RWPE1 (cell line): ENCODE results near the gene LUZP4.

Experiments
- CTCF ChIA-PET: fragments of 350-600 bp; sonication (Branson Sonifier 250); formaldehyde crosslinking; extraction: SDS; loops from one replicate; lab custom pipeline; 2021; lab: Yijun Ruan, JAX
- POLR2A ChIA-PET: fragments of 400-600 bp; formaldehyde crosslinking; extraction: SDS; loops from one replicate; lab custom pipeline; 2020; ENCODE audit warnings: antibody characterized with exemption; ENCODE audit not compliant: low non-redundant PET; lab: Yijun Ruan, JAX
- DNase-seq: peaks from one replicate; pipeline ENCODE4 v3.0.0; 2012; ENCODE audit warnings: low spot score
- H3K27ac ChIP-seq: fragments of 450-650 bp; 2 replicates; pipeline ENCODE4 v1.5.1; 2017
- TF ChIP-seq, protein P1 (sequence below): fragments of 450-650 bp; conservative IDR thresholded peaks from 2 replicates; pipeline ENCODE4 v1.5.1; 2017; ENCODE audit warnings: low read depth, mild to moderate bottlenecking

The LUZP4 gene

DNA sequence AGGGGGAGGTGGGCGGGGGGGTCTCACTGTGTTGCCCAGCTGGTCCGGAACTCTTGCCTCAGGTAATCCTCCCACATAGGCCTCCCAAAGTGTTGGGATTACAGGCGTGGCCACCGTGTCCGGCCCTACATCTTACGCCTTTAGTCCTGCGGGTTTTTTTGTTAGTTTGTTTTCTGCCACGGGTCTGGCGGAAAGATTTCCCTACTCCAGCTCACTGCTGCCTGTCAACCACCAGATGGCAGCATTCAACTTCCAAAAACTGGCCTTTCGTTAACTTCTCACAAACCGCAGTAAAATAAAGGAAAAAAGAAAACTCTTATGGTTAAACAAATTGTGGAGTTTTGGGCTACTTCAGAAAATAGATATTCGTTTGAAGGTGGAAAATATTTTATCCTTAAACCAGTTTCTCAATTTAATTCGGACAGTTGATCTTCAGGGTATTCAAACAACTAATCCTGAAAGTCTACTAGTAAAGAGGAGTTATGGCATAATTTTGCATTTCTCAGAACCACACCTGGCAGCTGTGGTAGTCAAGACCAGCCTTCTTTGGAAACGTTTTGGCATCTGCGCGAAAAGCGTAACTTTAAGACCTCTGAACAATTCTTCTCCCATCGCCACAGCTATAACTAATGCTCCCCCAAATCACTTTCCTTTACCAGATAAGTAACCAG is 41.1 kb downstream of the LUZP4 start:
- ChIA-PET CTCF (interaction anchor here (0.6 to 2.1 kb wide), 4 partner anchors 306 to 350 kb away, joined by 3 to 9 read pairs (median 4); no protein-coding TSS in a partner anchor), POLR2A (no interaction called here)
- H3K27ac ChIP-seq, result no peak overlapping the region
- DNase-seq, result peak; percentile 42
- TF ChIP-seq, protein P1, sequence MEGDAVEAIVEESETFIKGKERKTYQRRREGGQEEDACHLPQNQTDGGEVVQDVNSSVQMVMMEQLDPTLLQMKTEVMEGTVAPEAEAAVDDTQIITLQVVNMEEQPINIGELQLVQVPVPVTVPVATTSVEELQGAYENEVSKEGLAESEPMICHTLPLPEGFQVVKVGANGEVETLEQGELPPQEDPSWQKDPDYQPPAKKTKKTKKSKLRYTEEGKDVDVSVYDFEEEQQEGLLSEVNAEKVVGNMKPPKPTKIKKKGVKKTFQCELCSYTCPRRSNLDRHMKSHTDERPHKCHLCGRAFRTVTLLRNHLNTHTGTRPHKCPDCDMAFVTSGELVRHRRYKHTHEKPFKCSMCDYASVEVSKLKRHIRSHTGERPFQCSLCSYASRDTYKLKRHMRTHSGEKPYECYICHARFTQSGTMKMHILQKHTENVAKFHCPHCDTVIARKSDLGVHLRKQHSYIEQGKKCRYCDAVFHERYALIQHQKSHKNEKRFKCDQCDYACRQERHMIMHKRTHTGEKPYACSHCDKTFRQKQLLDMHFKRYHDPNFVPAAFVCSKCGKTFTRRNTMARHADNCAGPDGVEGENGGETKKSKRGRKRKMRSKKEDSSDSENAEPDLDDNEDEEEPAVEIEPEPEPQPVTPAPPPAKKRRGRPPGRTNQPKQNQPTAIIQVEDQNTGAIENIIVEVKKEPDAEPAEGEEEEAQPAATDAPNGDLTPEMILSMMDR, result peak; percentile 57

DNA sequence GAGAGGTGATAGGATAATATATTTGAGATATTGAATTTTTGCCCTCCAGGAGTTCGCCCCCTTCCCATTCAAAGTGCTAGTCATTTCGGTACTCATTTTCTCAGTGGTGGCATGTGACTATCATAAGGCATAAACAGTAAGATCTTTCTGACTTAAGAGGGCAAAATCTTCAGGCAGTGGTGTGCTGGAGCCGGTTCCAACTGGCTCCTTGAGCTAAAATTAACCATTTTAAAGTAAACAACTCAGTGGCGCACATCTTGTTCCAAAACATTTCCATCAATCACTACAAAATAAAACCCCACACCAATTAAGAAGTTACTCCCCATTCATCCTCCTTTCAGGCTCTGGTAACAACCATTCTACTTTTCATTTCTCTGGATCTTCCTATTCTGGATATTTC is 43.3 kb downstream of the LUZP4 start:
- POLR2A ChIA-PET, result no interaction called here
- CTCF ChIA-PET, result no interaction called here
- DNase-seq, result no peak
- no peak overlapping the region for H3K27ac ChIP-seq
- TF ChIP-seq, protein P1, result no peak

DNA sequence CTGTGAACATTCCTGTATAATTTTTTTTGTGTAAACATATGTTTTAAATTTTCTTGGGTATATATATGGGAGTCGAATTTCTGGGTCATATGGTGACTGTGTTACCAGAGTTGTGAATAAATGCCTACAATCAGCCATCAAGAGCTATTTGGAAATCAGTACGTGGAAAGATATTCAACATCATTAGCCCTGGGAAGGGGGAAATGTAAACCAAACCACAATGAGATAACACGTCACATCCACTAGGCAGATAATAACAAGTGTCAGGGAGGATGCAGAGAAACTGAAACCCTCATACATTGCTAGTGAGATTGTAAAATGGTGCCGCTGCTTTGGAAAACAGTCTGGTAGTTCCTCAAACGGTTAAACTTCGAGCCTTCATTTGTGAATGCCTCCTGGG is 43.9 kb downstream of the LUZP4 start:
- ChIA-PET POLR2A (no interaction called here), CTCF (no interaction called here)
- H3K27ac ChIP-seq, result no peak overlapping the region
- no peak for DNase-seq
- TF ChIP-seq, protein P1, result no peak

DNA sequence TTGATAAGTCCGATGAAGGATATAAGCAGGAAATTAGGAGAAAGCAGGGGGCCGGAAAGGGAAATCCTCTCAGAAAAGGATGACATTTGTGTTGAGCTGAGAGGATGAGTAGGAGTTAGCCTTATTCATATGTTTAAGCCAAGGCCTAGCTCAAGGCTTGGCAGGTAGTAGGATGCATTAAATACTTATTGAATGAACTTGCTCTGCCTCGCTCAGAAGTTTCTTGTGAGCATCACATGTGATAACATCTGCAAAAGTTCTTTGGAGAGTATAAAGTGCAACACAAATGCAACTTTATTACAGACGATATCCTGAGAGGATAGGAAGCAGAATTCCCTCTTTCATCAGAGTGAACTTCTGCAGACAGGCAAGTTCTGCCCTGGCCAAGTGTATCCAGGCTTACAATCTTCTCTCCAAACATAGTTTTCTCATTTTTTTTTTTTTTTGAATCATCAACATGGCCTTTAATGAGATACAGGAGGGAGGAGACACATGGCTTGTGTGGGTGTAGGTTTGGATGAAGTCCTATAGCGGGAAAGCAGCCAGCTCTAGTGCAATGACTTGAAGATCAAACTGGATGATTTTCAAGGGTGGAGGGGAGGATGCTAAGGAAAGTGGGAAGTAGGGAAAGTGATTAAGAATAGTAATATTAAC is 48.1 kb downstream of the LUZP4 start:
- no peak for DNase-seq
- POLR2A ChIA-PET, result no interaction called here
- CTCF ChIA-PET, result no interaction called here

DNA sequence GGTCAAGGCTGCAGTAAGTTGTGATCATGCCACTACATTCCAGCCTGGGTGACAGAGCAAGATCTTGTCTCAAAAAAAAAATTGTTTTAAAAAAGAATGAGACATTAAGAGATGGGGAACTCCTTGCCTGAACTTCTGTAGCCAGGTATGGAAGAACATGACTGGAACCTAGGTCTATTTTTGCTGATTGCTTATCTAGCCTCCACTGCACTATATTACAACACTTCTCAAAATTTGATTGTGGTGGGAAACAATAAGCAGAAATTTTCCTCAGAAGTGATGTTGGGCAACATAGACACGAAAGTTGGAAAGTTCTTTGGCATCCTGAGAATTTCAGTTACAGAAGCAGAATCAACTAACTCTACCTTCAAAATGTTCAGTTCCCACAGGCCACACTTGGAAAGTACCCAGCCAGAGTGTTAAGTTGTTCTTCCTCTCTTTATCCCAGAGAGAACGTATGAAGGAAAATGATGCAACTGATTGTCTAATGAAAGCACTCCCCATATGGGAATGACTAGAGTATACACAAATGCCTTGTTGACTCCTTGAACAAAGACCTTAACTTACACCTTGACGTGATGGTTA is 50.0 kb downstream of the LUZP4 start:
- no peak overlapping the region for H3K27ac ChIP-seq
- TF ChIP-seq, protein P1, result no peak
- POLR2A ChIA-PET, result no interaction called here

More for the DNA sequence above, 48.1 kb downstream of the LUZP4 start:
- no peak overlapping the region for H3K27ac ChIP-seq
- TF ChIP-seq, protein P1, result no peak

DNA sequence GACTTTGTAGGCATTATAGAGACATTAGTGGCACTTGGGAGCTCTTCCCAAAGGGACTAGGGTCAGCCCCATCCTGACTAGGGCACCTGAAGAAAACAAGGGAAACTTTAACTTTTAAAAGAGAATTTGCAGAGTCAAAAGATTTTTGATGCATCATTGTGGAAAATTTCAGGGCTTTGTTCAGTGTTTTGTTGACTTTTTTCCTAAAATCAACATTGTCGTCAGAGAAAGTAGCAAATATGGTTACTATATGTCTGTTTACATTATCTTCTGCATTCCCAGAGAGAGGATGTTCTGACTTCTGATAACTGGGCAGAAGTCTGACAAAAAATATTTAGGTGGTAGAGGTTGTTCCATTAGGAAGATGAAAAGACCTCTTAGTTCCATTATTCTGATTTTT is 51.9 kb downstream of the LUZP4 start:
- TF ChIP-seq, protein P1, result no peak
- H3K27ac ChIP-seq, result no peak overlapping the region
- ChIA-PET POLR2A (no interaction called here), CTCF (interaction anchor here (0.6 kb wide), 1 partner anchor 351 kb away, joined by 3 read pairs; no protein-coding TSS in a partner anchor)
- DNase-seq, result no peak

More for the DNA sequence above, 50.0 kb downstream of the LUZP4 start:
- CTCF ChIA-PET, result no interaction called here
- no peak for DNase-seq
